ENCODE data around the gene PITPNC1.

GRCh38 chr17:67358612-67359011, 18.5 kb upstream of the PITPNC1 start:
- TF ChIP-seq, protein P1, sequence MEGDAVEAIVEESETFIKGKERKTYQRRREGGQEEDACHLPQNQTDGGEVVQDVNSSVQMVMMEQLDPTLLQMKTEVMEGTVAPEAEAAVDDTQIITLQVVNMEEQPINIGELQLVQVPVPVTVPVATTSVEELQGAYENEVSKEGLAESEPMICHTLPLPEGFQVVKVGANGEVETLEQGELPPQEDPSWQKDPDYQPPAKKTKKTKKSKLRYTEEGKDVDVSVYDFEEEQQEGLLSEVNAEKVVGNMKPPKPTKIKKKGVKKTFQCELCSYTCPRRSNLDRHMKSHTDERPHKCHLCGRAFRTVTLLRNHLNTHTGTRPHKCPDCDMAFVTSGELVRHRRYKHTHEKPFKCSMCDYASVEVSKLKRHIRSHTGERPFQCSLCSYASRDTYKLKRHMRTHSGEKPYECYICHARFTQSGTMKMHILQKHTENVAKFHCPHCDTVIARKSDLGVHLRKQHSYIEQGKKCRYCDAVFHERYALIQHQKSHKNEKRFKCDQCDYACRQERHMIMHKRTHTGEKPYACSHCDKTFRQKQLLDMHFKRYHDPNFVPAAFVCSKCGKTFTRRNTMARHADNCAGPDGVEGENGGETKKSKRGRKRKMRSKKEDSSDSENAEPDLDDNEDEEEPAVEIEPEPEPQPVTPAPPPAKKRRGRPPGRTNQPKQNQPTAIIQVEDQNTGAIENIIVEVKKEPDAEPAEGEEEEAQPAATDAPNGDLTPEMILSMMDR (IDR thresholded peaks at IDR 0.05), result no peak
- TF ChIP-seq POLR2A (IDR thresholded peaks at IDR 0.05), result no peak

All from uterus (tissue), 2 donors.